HG03025 (cell line): ENCODE results near the gene KDM4F.
"Not testable (repeated sequence)": the region's sequence is repeated elsewhere in the genome, so short reads cannot be mapped to it uniquely, and the experiment has no call there.

Experiments used
- ATAC-seq: cut with Tn5 transposase; IDR thresholded peaks from one replicate; pipeline ENCODE4 v1.9.1; 2021; ENCODE audit warnings: mild to moderate bottlenecking, moderate library complexity; ENCODE audit not compliant: unreplicated experiment, low FRiP score

Gene KDM4F

DNA sequence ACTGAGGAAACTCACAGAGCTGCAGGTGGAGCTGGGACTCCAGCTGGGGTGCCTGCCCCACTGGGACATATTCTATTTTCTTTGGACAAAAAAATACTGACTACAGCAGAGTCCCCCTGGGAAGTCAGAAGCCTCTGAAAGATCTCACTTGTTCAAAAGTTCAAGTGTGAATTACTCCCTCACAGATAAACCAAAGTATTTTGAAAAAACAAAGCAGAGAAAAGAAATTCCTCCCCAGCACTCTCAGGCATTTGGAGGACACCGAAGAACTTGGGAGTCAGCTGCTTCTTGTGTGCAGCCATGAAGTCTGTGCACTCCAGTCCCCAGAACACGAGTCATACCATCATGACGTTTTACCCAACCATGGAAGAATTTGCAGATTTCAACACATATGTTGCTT, at the start of gene KDM4F:
KDM4F (plus strand) TSS at position 301 of the 400 bp plus-strand sequence.
- ATAC-seq, result not testable (repeated sequence)

DNA sequence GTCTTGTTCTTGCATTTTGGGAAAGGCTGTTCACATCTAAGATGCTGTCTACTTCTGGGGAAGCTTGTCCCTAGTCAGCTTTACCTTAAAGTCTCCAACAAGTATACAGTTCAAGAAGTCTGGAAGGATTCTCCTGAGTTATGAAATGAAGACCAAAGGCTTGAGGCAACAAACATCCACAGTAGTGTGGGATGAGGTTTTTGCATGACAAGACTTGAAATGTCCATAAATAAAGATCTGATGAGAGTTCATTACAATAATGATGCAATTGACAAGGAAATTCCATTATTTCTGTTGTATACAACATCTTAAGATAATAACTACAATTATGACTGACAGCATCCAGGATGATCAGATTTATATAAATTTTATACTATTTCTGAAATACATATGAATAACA, 45.5 kb upstream of the KDM4F start:
- ATAC-seq, result no peak

DNA sequence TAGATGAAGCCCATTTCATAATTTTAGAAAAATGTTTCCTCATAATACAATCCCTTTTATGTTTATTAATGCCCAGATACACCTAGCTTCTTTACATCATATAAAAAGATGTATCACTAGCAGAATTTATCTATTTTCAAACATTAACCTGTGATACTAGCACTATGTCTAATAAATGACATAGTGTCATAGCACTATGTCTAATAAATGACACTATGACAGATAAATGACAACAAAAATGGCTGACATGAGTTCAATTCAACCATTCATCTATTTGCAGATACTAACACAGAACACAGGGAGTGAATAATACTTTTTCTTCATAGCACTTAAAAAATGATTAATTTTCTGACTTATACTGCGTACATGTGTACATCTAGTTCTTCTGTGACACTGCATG, 43.6 kb upstream of the KDM4F start:
- ATAC-seq, result no peak

DNA sequence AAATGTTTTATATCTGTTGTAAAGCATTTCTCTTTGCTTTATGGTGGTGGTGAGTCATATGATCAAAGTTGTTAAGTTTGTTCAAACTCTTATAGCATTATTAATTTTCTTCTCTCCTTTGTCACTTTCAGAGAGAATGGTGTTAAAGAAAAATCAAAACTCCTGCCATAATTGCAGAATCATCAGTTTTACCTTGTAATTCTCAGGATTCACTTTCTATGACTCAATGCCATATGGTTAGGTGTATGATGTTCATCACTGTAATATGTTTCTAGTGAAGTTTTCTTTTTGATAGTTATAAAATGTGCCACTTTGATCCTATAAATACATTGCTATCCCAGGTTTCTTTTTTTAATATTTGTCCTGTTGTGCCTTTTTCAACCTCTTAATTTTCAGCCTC, 37.8 kb upstream of the KDM4F start:
- no peak for ATAC-seq

DNA sequence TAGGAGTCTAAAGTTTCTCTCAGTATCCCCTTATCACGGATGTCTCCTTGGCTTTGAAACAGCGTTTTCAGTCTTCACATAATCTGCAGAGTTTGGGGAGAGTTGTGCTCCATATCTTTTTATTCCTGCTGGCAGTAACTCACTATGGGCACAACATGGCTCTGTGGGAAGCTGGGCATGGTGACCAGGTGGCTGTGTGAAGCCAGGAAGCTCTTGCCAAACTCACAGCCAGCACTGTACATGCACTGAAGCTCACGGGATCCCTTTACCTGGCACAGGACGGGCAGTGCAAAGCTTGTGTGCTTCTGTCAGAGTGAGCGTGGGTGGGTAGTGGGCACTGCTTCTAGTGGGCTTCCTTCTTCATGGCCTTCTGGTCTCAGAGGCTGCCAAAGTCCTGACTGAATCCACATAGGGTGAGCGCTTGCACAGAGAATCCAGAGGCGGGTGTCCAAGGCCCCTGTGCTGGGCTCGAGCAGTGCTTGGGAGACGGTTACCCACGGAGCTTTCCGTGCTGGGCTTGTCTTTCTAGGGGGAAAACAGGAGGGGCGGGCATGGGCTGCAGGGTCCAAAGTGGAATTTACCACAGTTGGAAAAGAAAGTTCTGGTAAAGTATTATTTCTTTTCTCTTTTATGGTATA, 34.9 kb upstream of the KDM4F start:
- ATAC-seq, result no peak

DNA sequence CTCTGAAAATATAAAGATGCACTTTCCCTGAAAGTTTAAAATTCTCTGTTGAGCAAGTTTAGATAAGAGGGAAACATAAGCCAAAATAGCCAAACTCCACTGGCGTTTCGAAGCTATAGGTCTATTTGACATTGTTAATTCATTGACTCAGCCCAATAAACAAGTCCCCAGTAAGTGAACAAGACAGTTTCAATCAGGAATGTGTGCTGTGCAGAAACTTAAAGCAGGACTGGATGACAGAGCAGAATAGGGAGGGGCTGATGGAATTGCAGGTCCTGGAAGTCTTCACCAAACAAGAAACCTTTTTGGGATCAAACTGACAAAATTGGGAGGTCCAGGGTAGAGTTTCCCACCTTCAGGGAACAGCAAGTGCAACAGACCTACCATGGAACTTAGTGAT, 33.1 kb upstream of the KDM4F start:
- no peak for ATAC-seq

DNA sequence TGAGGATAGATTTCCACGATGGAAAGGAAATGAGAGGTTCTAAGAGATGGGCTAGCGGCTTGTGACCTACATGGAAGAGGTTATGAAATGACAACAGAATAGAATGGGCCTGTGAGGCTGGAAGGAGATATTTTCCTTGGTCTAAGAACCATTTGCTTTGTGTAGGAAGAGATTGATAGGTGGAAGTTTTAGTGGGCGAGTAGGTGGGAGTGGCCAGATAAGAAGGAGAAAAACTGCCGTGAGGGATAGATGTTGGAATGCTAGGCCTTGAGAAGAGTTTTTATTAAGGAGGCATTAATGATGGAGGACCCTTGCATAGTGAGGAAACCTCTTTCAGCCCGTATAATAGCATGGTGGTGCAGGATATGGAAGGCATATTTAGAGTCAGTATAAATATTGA, 27.8 kb upstream of the KDM4F start:
- not testable (repeated sequence) for ATAC-seq

DNA sequence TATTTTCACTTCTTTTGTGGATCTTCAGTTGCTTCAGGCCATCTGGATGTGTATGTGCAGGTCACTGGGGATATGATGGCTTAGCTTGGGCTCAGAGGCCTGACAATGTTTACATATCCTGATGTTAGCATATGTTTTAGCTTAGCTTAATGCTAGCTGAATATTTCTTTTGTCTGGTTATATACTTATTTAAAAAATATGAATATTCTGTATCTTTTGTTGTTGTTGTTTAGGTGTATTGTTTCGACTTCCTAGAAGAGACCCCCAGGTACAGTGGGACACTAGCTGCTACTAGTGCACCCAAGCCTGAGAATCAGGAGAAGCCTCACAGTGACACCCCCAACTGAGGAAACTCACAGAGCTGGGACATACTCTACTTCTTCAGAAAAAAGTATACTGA, 24.3 kb upstream of the KDM4F start, which contains the start of gene KDM4E:
KDM4E (plus strand) TSS at position 301 of the 400 bp plus-strand sequence. CDS start 300 bp downstream, outside the sequence.
- ATAC-seq, result no peak

DNA sequence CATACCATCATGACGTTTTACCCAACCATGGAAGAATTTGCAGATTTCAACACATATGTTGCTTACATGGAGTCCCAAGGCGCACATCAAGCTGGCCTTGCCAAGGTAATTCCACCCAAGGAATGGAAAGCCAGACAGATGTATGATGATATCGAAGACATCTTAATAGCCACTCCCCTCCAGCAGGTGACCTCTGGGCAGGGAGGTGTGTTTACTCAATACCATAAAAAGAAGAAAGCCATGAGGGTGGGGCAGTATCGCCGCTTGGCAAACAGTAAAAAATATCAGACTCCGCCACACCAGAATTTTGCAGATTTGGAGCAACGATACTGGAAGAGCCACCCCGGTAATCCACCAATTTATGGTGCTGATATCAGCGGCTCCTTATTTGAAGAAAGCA, 23.6 kb upstream of the KDM4F start:
- not testable (repeated sequence) for ATAC-seq

DNA sequence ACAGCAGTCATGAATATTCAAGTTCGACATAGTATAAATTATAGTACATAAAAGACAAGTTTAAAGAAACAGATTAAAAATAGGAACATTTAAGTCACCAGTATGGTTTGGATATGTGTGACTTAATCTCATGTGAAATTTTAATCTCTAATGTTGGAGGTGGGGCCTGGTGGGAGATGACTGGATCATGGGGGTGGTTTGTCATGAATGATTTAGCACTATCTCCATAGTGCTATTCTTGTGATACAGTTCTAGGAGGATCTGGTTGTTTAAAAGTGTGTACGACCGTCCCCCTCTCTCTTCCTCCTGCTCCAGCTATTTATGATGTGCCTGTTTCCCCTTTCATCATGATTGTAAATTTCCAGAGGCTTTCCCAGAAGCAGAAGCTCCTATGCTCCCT, 20.9 kb upstream of the KDM4F start:
- no peak for ATAC-seq

DNA sequence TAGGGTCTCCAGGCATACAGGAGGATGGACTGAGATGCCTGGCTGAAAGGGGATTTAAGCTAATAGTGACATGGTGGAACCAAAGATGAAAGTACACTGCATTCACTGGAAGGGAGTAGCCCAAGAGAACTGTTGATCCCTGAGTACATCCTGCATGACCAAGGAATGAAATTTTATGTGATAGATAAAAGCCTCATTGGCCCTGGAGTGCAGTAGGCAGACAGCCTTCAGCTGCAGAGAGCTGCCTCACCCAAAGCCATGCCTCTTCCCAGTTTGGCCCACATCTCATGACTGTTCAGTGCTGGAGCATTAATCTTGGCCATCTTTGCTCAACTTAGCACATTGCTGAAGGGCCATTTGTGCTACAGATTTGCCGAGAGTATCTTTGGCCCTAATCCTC, 16.2 kb upstream of the KDM4F start:
- ATAC-seq, result no peak

DNA sequence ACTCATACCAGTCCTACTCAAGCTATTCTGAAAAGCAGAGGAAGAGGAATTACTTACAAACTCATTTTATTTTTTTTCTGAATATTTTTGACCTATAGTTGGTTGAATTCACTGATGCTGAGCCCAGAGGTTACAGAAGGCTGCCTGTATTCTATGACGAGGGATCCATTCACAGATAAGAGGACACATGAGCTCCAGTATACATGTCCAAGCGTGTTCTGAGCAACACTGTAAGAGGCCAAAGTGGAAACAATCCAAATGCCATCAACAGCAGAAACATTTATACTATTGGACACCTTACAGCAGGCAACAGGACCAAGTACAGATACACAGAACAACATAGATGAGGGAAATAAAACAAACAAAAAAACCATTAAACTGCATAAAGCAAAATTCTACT, 13.9 kb upstream of the KDM4F start:
- ATAC-seq, result no peak

DNA sequence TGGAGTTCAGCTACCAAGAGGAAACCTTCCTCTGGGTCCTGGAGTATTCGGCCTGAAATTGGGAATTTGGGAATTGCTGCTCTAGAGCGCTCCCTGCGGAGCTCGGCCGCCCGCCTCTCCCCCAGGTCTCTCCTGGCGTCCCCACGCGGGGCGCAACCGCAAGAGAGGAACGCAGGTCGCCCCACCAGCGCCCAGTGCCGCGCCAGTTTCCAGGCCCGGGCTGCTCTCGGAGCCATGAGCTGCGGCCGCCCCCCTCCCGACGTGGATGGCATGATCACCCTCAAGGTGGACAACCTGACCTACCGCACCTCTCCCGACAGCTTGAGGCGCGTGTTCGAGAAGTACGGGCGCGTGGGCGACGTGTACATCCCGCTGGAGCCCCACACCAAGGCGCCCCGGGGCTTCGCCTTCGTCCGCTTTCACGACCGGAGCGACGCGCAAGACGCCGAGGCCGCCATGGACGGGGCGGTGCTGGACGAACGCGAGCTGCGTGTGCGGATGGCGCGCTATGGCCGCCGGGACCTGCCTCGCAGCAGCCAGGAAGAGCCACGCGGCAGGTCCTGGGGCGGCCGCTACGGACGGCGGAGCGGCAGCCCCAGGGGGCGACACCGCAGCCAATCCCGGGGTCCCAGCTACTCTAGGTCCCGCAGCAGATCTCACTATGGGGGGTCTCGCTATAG, 11.7 kb upstream of the KDM4F start:
- ATAC-seq, result not testable (repeated sequence)

DNA sequence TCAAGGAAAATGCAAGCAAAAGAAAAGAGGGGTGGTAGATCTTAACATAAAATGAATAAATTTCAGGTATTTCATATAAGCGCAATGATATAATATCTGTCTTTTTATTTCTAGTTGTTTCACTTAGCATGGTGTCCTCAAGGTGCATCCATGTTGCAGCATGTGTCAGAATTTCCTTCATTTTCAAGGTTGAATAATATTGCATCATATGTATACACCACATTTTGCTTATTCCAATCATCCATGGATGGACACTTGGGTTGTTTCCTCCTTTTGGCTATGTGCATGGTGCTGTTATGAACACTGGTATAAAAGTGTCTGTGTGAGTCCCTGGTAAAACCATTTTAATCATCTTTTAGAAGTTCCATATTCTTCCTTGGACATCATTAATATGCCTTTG, 7.0 kb upstream of the KDM4F start:
- no peak for ATAC-seq

DNA sequence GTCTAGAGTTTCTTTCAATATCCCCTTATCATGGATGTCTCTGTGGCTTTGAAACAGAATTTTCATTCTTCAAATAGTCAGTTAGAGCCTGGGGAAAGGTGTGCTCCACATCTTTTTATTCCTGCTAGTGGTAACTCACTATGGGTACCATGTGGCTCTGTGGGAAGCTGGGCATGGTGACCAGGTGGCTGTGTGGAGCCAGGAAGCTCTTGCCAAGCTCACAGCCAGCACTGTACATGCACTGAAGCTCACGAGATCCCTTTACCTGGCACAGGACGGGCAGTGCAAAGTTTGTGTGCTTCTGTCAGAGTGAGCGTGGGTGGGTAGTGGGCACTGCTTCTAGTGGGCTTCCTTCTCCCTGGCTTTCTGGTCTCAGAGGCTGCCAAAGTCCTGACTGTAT, 6.3 kb upstream of the KDM4F start:
- ATAC-seq, result no peak

DNA sequence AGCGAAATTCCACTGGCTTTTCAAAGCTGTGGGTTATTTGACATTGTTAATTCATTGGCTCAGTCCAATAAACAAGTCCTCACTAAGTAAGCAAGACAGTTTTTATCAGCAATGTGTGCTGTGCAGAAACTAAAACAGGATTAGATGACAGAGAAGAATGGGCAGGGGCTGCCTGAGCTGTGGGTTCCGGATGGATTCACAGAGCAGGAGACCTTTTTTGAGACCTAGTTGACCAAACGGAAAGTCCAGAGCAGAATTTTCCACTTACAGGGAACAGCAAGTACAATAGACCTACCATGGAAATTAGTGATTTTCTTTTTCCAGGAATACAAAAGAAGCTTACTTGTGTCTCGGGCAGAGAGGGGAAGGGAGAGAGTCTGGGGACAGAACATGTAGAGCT, 5.2 kb upstream of the KDM4F start:
- no peak for ATAC-seq

DNA sequence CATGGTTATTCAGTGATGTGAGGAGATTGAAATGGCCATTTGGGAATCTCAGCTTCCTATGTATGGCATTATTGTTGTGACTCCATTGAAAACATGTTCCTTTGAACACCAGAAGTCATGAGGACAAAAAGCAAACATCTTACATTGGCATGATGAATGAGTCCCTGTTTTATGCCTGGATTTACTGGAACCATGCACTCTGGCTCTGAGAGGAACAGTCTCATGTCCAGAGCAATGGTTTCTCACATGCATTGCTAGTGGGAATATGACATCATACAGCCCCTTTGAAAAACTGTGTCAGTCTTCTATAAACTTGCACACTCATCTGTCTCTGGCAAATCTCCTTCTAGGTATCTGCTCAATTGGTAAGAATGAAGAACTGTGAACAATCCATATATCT, 3.4 kb upstream of the KDM4F start:
- ATAC-seq, result no peak

DNA sequence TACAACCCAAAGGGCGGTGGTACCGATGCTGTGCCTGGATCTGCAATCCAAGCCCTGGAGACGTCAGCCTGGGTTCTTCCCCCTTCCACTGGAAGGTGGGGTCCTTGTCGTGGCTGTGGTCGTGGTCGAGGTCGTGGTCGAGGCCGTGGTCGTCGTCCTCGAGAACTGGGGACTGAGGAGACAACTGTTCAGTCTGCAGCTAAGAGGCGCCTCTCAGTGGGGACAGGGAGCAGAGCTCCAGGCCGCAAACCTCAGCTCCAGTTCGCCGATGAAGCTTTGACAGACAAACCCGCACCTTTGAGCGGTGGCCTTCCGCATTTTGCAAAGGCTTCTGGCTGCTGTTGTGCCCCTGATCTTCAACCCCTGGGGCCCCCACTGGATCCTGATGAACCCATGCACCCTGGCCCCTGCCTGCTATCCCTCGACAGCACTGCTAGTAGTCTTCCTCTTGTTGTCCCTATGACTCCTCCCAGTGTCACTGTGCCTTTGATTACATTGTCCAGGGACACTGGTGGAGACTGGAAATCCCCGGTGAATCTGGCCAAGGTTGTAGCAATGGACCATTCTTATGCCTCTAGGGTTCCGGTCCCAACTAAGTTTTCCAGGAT, 1.5 kb downstream of the KDM4F start:
- no peak for ATAC-seq

DNA sequence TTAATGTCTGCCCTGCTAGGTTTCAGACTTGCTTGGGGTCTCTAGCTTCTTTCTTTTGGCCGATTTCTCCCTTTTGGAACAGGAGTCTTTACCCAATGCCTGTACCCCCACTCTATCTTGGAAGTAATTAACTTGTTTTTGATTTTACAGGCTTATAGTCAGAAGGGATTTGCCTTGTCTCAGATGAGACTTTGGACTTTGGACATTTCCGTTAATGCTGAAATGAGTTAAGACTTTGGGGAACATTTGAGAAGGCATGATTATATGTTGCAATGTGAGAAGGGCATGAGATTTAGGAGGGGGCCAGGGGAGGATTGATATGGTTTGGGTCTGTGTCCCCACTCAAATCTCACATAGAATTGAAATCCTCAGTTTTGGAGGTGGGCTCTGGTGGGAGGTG, 5.1 kb downstream of the KDM4F start:
- ATAC-seq, result no peak

DNA sequence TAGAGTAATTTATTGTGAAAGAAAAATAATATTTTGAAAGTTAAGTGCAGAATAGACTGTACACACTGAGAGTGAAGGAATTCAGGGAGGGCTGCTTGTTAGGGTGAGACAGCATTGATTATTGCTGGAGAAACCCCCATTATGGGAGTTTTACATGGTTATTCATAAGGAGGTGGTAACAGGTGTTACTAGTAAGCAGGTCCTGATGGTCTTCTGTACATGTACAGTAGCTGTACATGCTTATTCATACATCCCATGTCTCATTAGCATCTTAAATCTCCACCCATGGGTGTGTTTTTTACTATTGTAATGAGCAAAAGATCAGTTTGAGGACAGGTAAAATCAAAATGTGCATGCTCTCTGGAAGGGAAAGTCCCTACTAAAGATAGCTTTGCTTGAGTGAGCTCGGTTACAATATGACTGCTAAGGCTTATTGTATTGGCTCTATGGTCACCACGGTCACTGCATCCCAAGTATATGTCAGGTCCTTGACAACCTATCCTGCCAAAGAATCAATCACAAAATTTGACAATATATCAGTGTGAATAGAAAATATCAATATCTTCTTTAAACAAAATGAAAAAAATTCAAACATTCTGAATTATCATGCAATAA, 6.2 kb downstream of the KDM4F start:
- ATAC-seq, result peak; percentile 87

DNA sequence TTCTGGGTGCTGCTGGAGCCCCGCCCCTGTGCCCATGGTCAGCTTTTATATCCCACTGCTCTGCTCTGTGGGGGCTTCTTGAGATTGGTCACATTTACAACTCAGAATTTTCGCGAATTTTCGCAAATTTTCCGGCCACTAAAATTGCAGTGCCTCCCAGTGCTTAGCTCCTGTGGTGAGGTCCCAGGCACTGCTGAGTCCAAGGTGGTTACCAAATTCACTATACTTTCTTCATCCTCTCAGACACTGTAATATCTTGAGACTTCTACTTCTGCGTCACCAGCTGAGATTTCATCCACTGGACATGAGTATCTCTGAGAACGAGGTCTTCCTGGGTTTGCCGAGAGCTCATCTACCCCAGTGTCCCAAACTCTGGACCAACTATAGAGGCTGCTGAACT, 8.7 kb downstream of the KDM4F start:
- ATAC-seq, result no peak

DNA sequence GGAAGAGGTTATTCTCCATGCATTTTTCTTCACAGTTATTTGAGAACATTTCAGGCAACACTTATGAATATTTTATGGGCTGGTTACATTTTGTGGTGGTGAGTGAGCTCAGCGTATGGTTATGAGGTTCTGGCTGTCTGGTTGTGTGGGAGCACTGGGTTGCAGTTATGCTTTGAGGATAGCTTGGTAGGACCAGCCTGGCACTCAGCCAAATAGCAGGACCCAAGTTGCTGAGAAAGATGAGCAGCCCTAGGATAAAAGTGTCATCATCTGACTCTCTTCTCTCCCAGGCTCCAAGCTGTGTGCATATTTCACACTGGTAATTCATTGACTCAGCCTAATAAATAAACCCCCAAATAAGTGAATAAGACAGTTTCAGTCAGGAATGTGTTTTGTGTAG, 9.4 kb downstream of the KDM4F start:
- ATAC-seq, result no peak
